HEK293 (cell line): ENCODE measurements around the gene LGI2.

Source experiments
- CTCF ChIA-PET: fragments of 350-600 bp; formaldehyde crosslinking; extraction: SDS; loops from one replicate; lab custom pipeline; 2021; ENCODE audit warnings: antibody characterized with exemption; lab: Yijun Ruan, JAX
- POLR2A ChIA-PET: fragments of 300-600 bp; formaldehyde crosslinking; extraction: SDS; loops from one replicate; lab custom pipeline; 2020; ENCODE audit warnings: antibody characterized with exemption, inconsistent platforms; lab: Yijun Ruan, JAX
- H3K27ac ChIP-seq: fragments of 200-500 bp; sonication (Bioruptor generic); 2 replicates; pipeline ENCODE4 v1.5.1; 2014; ENCODE audit warnings: low read depth, low read length, control low read depth, inconsistent platforms; ENCODE audit errors: extremely low read depth
- H3K36me3 ChIP-seq, 2 experiments: fragments of 200-500 bp in 1 of 2; sonication (Bioruptor generic) in 1 of 2; 1 replicate in 1 of 2; 2 replicates in 1 of 2; pipeline ENCODE4 v1.5.1; 2014 to 2017; ENCODE audit warnings: inconsistent platforms in 2 of 2, low read length in 2 of 2; ENCODE audit not compliant: control insufficient read depth in 2 of 2, insufficient read depth in 1 of 2
- H3K4me1 ChIP-seq: fragments of 200-500 bp; sonication (Bioruptor generic); 2 replicates; pipeline ENCODE4 v1.5.1; 2014; ENCODE audit warnings: mild to moderate bottlenecking, low read length, inconsistent platforms; ENCODE audit not compliant: control insufficient read depth, insufficient read depth
- H3K4me3 ChIP-seq: 2 replicates; pipeline ENCODE4 v1.5.1; 2011; ENCODE audit warnings: low read depth, mild to moderate bottlenecking, control low read depth, low read length, moderate library complexity
- H3K9me3 ChIP-seq: fragments of 200-500 bp; sonication (Bioruptor generic); 2 replicates; pipeline ENCODE4 v1.5.1; 2014; ENCODE audit warnings: low read depth, low read length, inconsistent platforms; ENCODE audit not compliant: control insufficient read depth, insufficient read depth
- PBX3 ChIP-seq: sonication (generic); formaldehyde crosslinking; IDR thresholded peaks from 2 replicates; pipeline ENCODE4 v1.8.1; 2022; ENCODE audit warnings: mild to moderate bottlenecking, moderate library complexity, missing genetic modification reagents
- SETDB1 ChIP-seq: IDR thresholded peaks from one replicate; pipeline ENCODE4 v1.6.1; 2017; ENCODE audit warnings: mild to moderate bottlenecking, low read length, moderate library complexity, mixed read lengths; ENCODE audit not compliant: insufficient read length
- ZBTB20 ChIP-seq: fragments of 450-650 bp; formaldehyde crosslinking; IDR thresholded peaks from 2 replicates; pipeline ENCODE4 v1.5.1; 2016; ENCODE audit warnings: missing biosample characterization, missing genetic modification characterization
- ZBTB21 ChIP-seq: fragments of 450-650 bp; formaldehyde crosslinking; IDR thresholded peaks from 2 replicates; pipeline ENCODE4 v1.5.1; 2017; ENCODE audit warnings: missing biosample characterization, missing genetic modification characterization
- ZBTB44 ChIP-seq: fragments of 450-650 bp; IDR thresholded peaks from 2 replicates; pipeline ENCODE4 v1.5.1; 2018; ENCODE audit warnings: missing biosample characterization, mild to moderate bottlenecking, missing genetic modification characterization
- ZFP41 ChIP-seq: fragments of 450-650 bp; formaldehyde crosslinking; IDR thresholded peaks from 2 replicates; pipeline ENCODE4 v1.5.1; 2016; ENCODE audit warnings: missing biosample characterization, missing genetic modification characterization, borderline replicate concordance
- ZNF133 ChIP-seq: fragments of 450-650 bp; formaldehyde crosslinking; IDR thresholded peaks from 2 replicates; pipeline ENCODE4 v1.5.1; 2016; ENCODE audit warnings: missing biosample characterization, missing genetic modification characterization
- ZNF140 ChIP-seq: fragments of 450-650 bp; formaldehyde crosslinking; IDR thresholded peaks from 2 replicates; pipeline ENCODE4 v1.5.1; 2016; ENCODE audit warnings: missing biosample characterization, missing genetic modification characterization
- ZNF155 ChIP-seq: fragments of 450-650 bp; formaldehyde crosslinking; IDR thresholded peaks from 2 replicates; pipeline ENCODE4 v1.5.1; 2016; ENCODE audit warnings: missing biosample characterization, missing genetic modification characterization
- ZNF157 ChIP-seq: fragments of 450-650 bp; formaldehyde crosslinking; IDR thresholded peaks from 2 replicates; pipeline ENCODE4 v1.5.1; 2016; ENCODE audit warnings: missing biosample characterization, missing genetic modification characterization
- ZNF169 ChIP-seq: fragments of 450-650 bp; formaldehyde crosslinking; IDR thresholded peaks from 2 replicates; pipeline ENCODE4 v1.5.1; 2016; ENCODE audit warnings: missing biosample characterization, missing genetic modification characterization
- ZNF18 ChIP-seq: fragments of 450-650 bp; formaldehyde crosslinking; IDR thresholded peaks from 2 replicates; pipeline ENCODE4 v1.5.1; 2016; ENCODE audit warnings: missing biosample characterization, missing genetic modification characterization
- ZNF19 ChIP-seq: fragments of 450-650 bp; formaldehyde crosslinking; IDR thresholded peaks from 2 replicates; pipeline ENCODE4; 2016; ENCODE audit warnings: missing biosample characterization, missing genetic modification characterization, low read depth
- ZNF274 ChIP-seq, 2 experiments: fragments of 200-500 bp in 1 of 2; fragments of 450-650 bp in 1 of 2; sonication (Bioruptor generic) in 1 of 2; formaldehyde crosslinking in 1 of 2; IDR thresholded peaks; 2 replicates each; pipeline versions ENCODE4 v1.5.1 to v1.6.1; 2014 to 2016; ENCODE audit warnings: borderline replicate concordance in 1 of 2, inconsistent platforms in 1 of 2, low read length in 1 of 2, missing biosample characterization in 1 of 2, missing genetic modification characterization in 1 of 2
- ZNF280D ChIP-seq: fragments of 450-650 bp; formaldehyde crosslinking; IDR thresholded peaks from 2 replicates; pipeline ENCODE4 v1.5.1; 2016; ENCODE audit warnings: missing biosample characterization, missing genetic modification characterization
- ZNF394 ChIP-seq: fragments of 450-650 bp; formaldehyde crosslinking; IDR thresholded peaks from 2 replicates; pipeline ENCODE4 v1.5.1; 2016; ENCODE audit warnings: missing biosample characterization, missing genetic modification characterization, mild to moderate bottlenecking, moderate library complexity, borderline replicate concordance
- ZNF433 ChIP-seq: fragments of 450-650 bp; formaldehyde crosslinking; IDR thresholded peaks from 2 replicates; pipeline ENCODE4 v1.5.1; 2016; ENCODE audit warnings: missing biosample characterization, missing genetic modification characterization, low read depth
- ZNF585B ChIP-seq: fragments of 450-650 bp; formaldehyde crosslinking; IDR thresholded peaks from 2 replicates; pipeline ENCODE4 v1.5.1; 2016; ENCODE audit warnings: missing biosample characterization, missing genetic modification characterization
- ZNF610 ChIP-seq: fragments of 450-650 bp; formaldehyde crosslinking; IDR thresholded peaks from 2 replicates; pipeline ENCODE4 v1.5.1; 2016; ENCODE audit warnings: missing biosample characterization, missing genetic modification characterization, borderline replicate concordance
- ZNF704 ChIP-seq: fragments of 450-650 bp; formaldehyde crosslinking; IDR thresholded peaks from 2 replicates; pipeline ENCODE4 v1.5.1; 2016; ENCODE audit warnings: missing biosample characterization, missing genetic modification characterization
- ZSCAN5A ChIP-seq: fragments of 450-650 bp; formaldehyde crosslinking; IDR thresholded peaks from 2 replicates; pipeline ENCODE4 v1.5.1; 2016; ENCODE audit warnings: missing biosample characterization, missing genetic modification characterization

The LGI2 gene

GRCh38 chr4:25051534-25051933 is 20.8 kb upstream of the LGI2 start:
- TF ChIP-seq ZNF169 (tag by site-specific recombination) (no peak), ZBTB21 (tag by site-specific recombination) (no peak), ZNF394 (no peak), ZNF610 (tag by site-specific recombination) (no peak), ZNF585B (tag by site-specific recombination) (no peak), ZNF155 (tag by site-specific recombination) (no peak), ZNF280D (no peak), ZNF133 (no peak), ZNF704 (no peak), ZSCAN5A (no peak), ZNF157 (tag by site-specific recombination) (no peak), ZNF19 (tag by site-specific recombination) (no peak), ZNF140 (tag by site-specific recombination) (no peak), PBX3 (no peak), ZNF433 (tag by site-specific recombination) (no peak)
- no peaks in the 10 kb centered on the region for H3K9me3 ChIP-seq
- no peaks in the 10 kb centered on the region for H3K4me1 ChIP-seq
- no peak overlapping the region for H3K4me3 ChIP-seq
- ChIA-PET POLR2A (no interaction called here), CTCF (interaction anchor here (0.6 kb wide), 1 partner anchor 48 kb away, joined by 3 read pairs; no protein-coding TSS in a partner anchor)
- no peaks in the 10 kb centered on the region for H3K36me3 ChIP-seq
- H3K27ac ChIP-seq, result no peak overlapping the region

- CTCF ChIA-PET, result interaction anchor here (0.6 kb wide), 1 partner anchor 47 kb away, joined by 3 read pairs; no protein-coding TSS in a partner anchor
- H3K4me3 ChIP-seq, result no peak overlapping the region
- H3K9me3 ChIP-seq, result no peaks in the 10 kb centered on the region
- no peaks in the 10 kb centered on the region for H3K36me3 ChIP-seq
- no peaks in the 10 kb centered on the region for H3K4me1 ChIP-seq
- H3K27ac ChIP-seq, result no peak overlapping the region
- POLR2A ChIA-PET, result no interaction called here
- TF ChIP-seq ZNF18 (tag by site-specific recombination) (no peak), SETDB1 (peak; percentile 39), ZFP41 (tag by site-specific recombination) (no peak), ZBTB44 (tag by site-specific recombination) (no peak), ZNF274 (IDR thresholded peaks at IDR 0.05; ENCODE audit: low read length) (no peak), ZNF274 (tag by site-specific recombination; IDR thresholded peaks at IDR 0.05; ENCODE audit: borderline replicate concordance) (peak; percentile 48; the same call in 1 of the 2 replicates), ZBTB20 (tag by site-specific recombination) (no peak)
Measured at GRCh38 chr4:25050370-25051078, 19.8 kb upstream of the LGI2 start.
